A673 (cell line): ENCODE data around the gene RELN. TPM values are rescaled to one million over a fixed set of nuclear protein-coding genes. Genes with fewer than 3 reads are reported as not detected.

Source experiments
- BruUV-seq: library from RNA; stranded (reverse); fragments of 400-500 nt; replicated peaks from 2 replicates; lab custom pipeline; 2021; lab: Mats Ljungman, UMichigan
- CTCF ChIA-PET: fragments of 300-600 bp; sonication (Branson Sonifier 250); formaldehyde crosslinking; loops from one replicate; lab custom pipeline; 2022; ENCODE audit warnings: antibody characterized with exemption; lab: Charles Lee
- POLR2A ChIA-PET: fragments of 300-600 bp; sonication (Branson Sonifier 250); formaldehyde crosslinking; loops from one replicate; lab custom pipeline; 2022; ENCODE audit warnings: antibody characterized with exemption; ENCODE audit not compliant: low non-redundant PET; lab: Charles Lee
- DNase-seq: peaks from one replicate; pipeline ENCODE4 v3.0.0-alpha.2; 2015; ENCODE audit warnings: low spot score
- H3K27ac ChIP-seq: fragments of 200-600 bp; sonication (generic); 2 replicates; pipeline ENCODE4 v1.5.1; 2016; ENCODE audit warnings: mixed run types, low read depth, mild to moderate bottlenecking, mixed read lengths, antibody characterized with exemption, low read length; ENCODE audit not compliant: poor library complexity, severe bottlenecking
- H3K27me3 ChIP-seq: fragments of 200-600 bp; sonication (generic); replicated peaks from 2 replicates; pipeline ENCODE4 v1.6.1; 2017; ENCODE audit warnings: mixed run types, low read depth, mild to moderate bottlenecking, mixed read lengths, antibody characterized with exemption, low read length; ENCODE audit not compliant: insufficient read depth, poor library complexity
- H3K36me3 ChIP-seq: fragments of 200-600 bp; sonication (generic); 2 replicates; pipeline ENCODE4 v1.6.1; 2016; ENCODE audit warnings: mixed run types, mild to moderate bottlenecking, mixed read lengths, antibody characterized with exemption, low read length; ENCODE audit not compliant: insufficient read depth, poor library complexity, severe bottlenecking
- H3K4me1 ChIP-seq: fragments of 200-600 bp; sonication (generic); 2 replicates; pipeline ENCODE4 v1.6.1; 2017; ENCODE audit warnings: mixed run types, mild to moderate bottlenecking, mixed read lengths, antibody characterized with exemption, low read length; ENCODE audit not compliant: insufficient read depth, poor library complexity, severe bottlenecking
- H3K4me3 ChIP-seq: fragments of 200-600 bp; sonication (generic); 2 replicates; pipeline ENCODE4 v1.5.1; 2016; ENCODE audit warnings: low read depth, mixed run types, mild to moderate bottlenecking, mixed read lengths, low read length; ENCODE audit not compliant: poor library complexity, severe bottlenecking
- H3K9me3 ChIP-seq: fragments of 200-600 bp; sonication (generic); 2 replicates; pipeline ENCODE4 v1.6.1; 2016; ENCODE audit warnings: mixed run types, low read depth, mild to moderate bottlenecking, mixed read lengths, antibody characterized with exemption, low read length; ENCODE audit not compliant: poor library complexity, severe bottlenecking
- EZH2 ChIP-seq: fragments of 200-600 bp; sonication (generic); IDR thresholded peaks from 2 replicates; pipeline ENCODE4 v1.6.1; 2017; ENCODE audit warnings: borderline replicate concordance, low read depth, mild to moderate bottlenecking, mixed read lengths, antibody characterized with exemption, low read length; ENCODE audit not compliant: poor library complexity, severe bottlenecking
- intact Hi-C: fragments of 100-400 bp; cut with micrococcal nuclease; formaldehyde crosslinking; loops from one replicate; pipeline ENCODE4 v1.10.0; 2022; ENCODE audit not compliant: unreplicated experiment
- total RNA-seq: library from RNA; stranded (reverse); gene quantifications from 2 replicates; pipeline ENCODE4 v1.2.3, GENCODE V29; 2021
- TF ChIP-seq, protein P1 (sequence below): fragments of 300-800, 200-600 bp; sonication (generic); conservative IDR thresholded peaks from 2 replicates; pipeline ENCODE4 v1.5.1; 2017; ENCODE audit warnings: low read depth, mild to moderate bottlenecking, antibody characterized with exemption, low read length, moderate library complexity, mixed read lengths

The RELN gene
- total RNA-seq, 1 experiment from 2014 or later: not detected

DNA sequence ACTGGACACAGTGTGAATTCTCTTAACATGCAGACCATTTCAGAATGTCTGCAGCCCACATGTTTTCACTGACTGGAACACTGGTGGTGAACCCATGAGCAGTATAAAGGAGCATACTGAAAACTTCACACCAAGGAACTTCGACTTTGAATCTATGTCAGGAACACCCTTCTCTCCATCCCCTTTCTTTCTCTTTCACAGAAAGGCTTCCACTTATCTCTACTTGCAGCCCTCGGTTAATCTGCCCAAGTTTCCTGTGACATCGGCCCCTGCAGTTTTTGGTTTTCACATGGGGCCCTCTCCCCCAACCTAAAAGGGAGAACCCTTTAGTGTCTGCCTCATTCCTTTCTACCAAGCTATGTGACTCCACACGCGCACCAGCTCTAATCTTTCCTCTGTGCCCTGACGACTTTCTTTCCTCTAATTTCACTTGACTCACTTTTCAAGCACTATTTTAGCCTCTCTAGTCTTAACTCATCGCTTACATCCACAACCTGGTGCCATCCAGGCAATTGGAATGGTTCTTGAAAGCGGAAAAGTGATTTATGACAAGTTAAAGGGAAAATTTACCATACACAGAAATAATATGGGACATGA lies 70.1 kb downstream of the RELN start:
- intact Hi-C loops: no loop called here
- CTCF ChIA-PET: no interaction called here
- BruUV-seq: no TSS peak

GRCh38 chr7:103918631-103919271 lies 70.7 kb downstream of the RELN start:
- DNase-seq: no peak
- no peaks in the 10 kb centered on the region for H3K9me3 ChIP-seq
- no peak overlapping the region for H3K4me3 ChIP-seq
- H3K27ac ChIP-seq: no peak overlapping the region
- TF ChIP-seq, protein P1, sequence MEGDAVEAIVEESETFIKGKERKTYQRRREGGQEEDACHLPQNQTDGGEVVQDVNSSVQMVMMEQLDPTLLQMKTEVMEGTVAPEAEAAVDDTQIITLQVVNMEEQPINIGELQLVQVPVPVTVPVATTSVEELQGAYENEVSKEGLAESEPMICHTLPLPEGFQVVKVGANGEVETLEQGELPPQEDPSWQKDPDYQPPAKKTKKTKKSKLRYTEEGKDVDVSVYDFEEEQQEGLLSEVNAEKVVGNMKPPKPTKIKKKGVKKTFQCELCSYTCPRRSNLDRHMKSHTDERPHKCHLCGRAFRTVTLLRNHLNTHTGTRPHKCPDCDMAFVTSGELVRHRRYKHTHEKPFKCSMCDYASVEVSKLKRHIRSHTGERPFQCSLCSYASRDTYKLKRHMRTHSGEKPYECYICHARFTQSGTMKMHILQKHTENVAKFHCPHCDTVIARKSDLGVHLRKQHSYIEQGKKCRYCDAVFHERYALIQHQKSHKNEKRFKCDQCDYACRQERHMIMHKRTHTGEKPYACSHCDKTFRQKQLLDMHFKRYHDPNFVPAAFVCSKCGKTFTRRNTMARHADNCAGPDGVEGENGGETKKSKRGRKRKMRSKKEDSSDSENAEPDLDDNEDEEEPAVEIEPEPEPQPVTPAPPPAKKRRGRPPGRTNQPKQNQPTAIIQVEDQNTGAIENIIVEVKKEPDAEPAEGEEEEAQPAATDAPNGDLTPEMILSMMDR: no peak
- no peak for TF ChIP-seq EZH2
- no peaks in the 10 kb centered on the region for H3K36me3 ChIP-seq
- H3K4me1 ChIP-seq: no peaks in the 10 kb centered on the region
- POLR2A ChIA-PET: no interaction called here
- intact Hi-C loops: no loop called here
- peaks cover 71% of the 10 kb centered on the region for H3K27me3 ChIP-seq
- CTCF ChIA-PET: no interaction called here
- no TSS peak for BruUV-seq

More for the DNA sequence above, 70.1 kb downstream of the RELN start:
- Histone ChIP-seq H3K27me3 (peaks cover 77% of the 10 kb centered on the region), H3K9me3 (no peaks in the 10 kb centered on the region), H3K4me1 (no peaks in the 10 kb centered on the region), H3K4me3 (no peak overlapping the region), H3K36me3 (no peaks in the 10 kb centered on the region), H3K27ac (no peak overlapping the region)
- no peak for DNase-seq
- TF ChIP-seq EZH2: no peak
- TF ChIP-seq, protein P1: no peak
- POLR2A ChIA-PET: no interaction called here

GRCh38 chr7:103915680-103916357 lies 73.6 kb downstream of the RELN start:
- Histone ChIP-seq H3K27me3 (peaks cover 47% of the 10 kb centered on the region), H3K9me3 (no peaks in the 10 kb centered on the region), H3K27ac (no peak overlapping the region), H3K4me3 (no peak overlapping the region), H3K4me1 (no peaks in the 10 kb centered on the region), H3K36me3 (no peaks in the 10 kb centered on the region)
- DNase-seq: peak; percentile 3
- ChIA-PET POLR2A (no interaction called here), CTCF (no interaction called here)
- intact Hi-C loops: no loop called here
- TF ChIP-seq, protein P1: no peak
- no peak for TF ChIP-seq EZH2
- no TSS peak for BruUV-seq
